ENCODE data around the gene HOXA11.

DNA sequence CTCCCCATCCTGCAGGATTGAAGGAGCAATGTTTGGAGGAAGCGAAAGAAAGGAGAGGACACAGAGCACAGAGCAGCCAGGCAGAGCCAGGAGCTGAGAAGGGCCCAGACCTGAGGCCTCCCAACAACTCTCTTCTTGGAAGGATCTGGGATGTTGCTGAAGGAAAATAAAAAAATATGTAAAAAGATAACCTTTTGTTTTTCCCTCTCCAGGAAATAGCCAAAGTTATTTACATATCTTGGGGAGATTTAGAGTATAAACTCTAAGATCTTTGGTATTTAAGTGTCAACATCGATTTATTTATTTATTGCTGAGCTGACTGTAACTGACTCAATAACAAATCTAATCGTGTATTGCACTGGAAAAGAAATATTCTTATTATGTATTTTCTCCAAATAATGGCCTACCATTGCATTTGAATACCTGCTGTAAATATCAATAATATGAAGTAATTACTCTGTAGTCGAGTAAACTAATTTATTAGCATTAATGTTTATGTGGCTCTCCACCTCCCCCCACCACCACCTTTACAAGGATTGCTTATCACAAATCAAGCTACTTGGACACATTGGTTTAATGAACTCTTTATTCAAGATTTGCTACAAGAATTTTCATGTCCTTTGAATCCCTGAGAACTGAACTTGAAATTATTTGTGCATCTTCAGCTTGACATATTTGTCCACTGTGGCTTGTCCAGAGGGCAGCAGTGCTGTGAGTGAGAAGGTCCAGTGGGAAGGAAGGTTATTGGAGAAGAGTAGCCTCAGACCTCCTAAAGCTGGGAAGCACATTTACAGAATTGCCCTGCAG is 1.8 kb upstream of the HOXA11 start:
- TF ChIP-seq POLR2A (IDR thresholded peaks at IDR 0.05) (no peak), POLR2AphosphoS5 (IDR thresholded peaks at IDR 0.05) (no peak)
- TF ChIP-seq, protein P1, sequence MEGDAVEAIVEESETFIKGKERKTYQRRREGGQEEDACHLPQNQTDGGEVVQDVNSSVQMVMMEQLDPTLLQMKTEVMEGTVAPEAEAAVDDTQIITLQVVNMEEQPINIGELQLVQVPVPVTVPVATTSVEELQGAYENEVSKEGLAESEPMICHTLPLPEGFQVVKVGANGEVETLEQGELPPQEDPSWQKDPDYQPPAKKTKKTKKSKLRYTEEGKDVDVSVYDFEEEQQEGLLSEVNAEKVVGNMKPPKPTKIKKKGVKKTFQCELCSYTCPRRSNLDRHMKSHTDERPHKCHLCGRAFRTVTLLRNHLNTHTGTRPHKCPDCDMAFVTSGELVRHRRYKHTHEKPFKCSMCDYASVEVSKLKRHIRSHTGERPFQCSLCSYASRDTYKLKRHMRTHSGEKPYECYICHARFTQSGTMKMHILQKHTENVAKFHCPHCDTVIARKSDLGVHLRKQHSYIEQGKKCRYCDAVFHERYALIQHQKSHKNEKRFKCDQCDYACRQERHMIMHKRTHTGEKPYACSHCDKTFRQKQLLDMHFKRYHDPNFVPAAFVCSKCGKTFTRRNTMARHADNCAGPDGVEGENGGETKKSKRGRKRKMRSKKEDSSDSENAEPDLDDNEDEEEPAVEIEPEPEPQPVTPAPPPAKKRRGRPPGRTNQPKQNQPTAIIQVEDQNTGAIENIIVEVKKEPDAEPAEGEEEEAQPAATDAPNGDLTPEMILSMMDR (IDR thresholded peaks at IDR 0.05) = no peak
